Adrenal gland (tissue), 12 donors: ENCODE data around the gene CBX8. TPM values are rescaled to one million over a fixed set of nuclear protein-coding genes. Genes with fewer than 3 reads are reported as not detected.

Experiments
- DNase-seq, 7 donors: peaks; one replicate each; pipeline ENCODE4 v3.0.0-alpha.2; 2019 to 2020
- H3K27ac ChIP-seq, 5 donors: fragments of 200-600 bp; sonication (generic) in 4 of 5; 1 replicate in 3 of 5; 2 replicates in 2 of 5; pipeline versions ENCODE4 v1.5.1 to v1.8.0; 2016 to 2020; ENCODE audit warnings: mild to moderate bottlenecking in 1 of 5
- H3K27me3 ChIP-seq: fragments of 200-600 bp; 2 replicates; pipeline ENCODE4 v1.8.0; 2021
- H3K36me3 ChIP-seq, 2 donors: fragments of 200-600 bp; replicated peaks in 1 of 2; 1 replicate in 1 of 2; 2 replicates in 1 of 2; pipeline versions ENCODE4 v1.5.1 to v1.8.0; 2018 to 2022
- H3K4me1 ChIP-seq, 2 donors: fragments of 200-600 bp; replicated peaks in 1 of 2; 1 replicate in 1 of 2; 2 replicates in 1 of 2; pipeline versions ENCODE4 v1.5.1 to v1.8.0; 2018 to 2021
- H3K4me3 ChIP-seq, 4 donors: fragments of 200-600 bp; sonication (generic) in 3 of 4; one replicate each; pipeline ENCODE4 v1.5.1; 2016 to 2018
- H3K9me3 ChIP-seq, 3 donors: fragments of 200-600 bp; sonication (generic) in 1 of 3; replicated peaks in 1 of 3; 1 replicate in 2 of 3; 2 replicates in 1 of 3; pipeline versions ENCODE4 v1.5.1 to v1.8.0; 2016 to 2021
- POLR2A ChIP-seq, 2 donors: fragments of 450-650 bp; IDR thresholded peaks; one replicate each; pipeline ENCODE4 v1.6.1; 2017; ENCODE audit warnings: antibody characterized with exemption in 2 of 2, mild to moderate bottlenecking in 2 of 2, moderate library complexity in 1 of 2
- WGBS, 4 donors: extraction: QIAGEN DNeasy Blood & Tissue Kit in 2 of 4; methylation state at CpG; one replicate each; pipeline versions ENCODE4 v1.1.5 to v1.1.7; 2013 to 2017; 5-methylcytosine and 5-hydroxymethylcytosine counted together
- intact Hi-C, 2 donors: fragments of 100-400 bp; cut with DNase I; formaldehyde crosslinking; loops; one replicate each; pipeline versions ENCODE4 v1.14.1 to v1.15.0; 2022 to 2023
- polyA plus RNA-seq, 3 donors: library from polyadenylated mRNA; stranded (reverse); fragments of 200-250 nt in 2 of 3; fragments of 350-450 nt in 1 of 3; fragmentation: Illumina TruSeq in 1 of 3; extraction: RNeasy Lipid Tissue Mini Kit (QIAGEN cat#74804) in 1 of 3; gene quantifications; one replicate each; pipeline ENCODE4 v1.2.3, GENCODE V29; 2013 to 2014
- total RNA-seq, 9 donors: library from RNA; depleted of rRNA in 4 of 9; stranded (reverse); fragments of >200 nt in 4 of 9; fragments of 120-200 nt in 1 of 9; fragmentation: NEBNext Ultra II Directional in 1 of 9; extraction: Animal tissue kit (Norgen Biotek cat#: 25700) in 1 of 9; gene quantifications; one replicate each; pipeline versions ENCODE4 v1.1.0 to v1.2.4, GENCODE V29; 2013 to 2023
- TF ChIP-seq, protein P1 (sequence below), 6 experiments: fragments of 450-650 bp in 4 of 6; fragments of 200-600 bp in 2 of 6; sonication (generic) in 1 of 6; IDR thresholded peaks; 1 replicate in 5 of 6; 2 replicates in 1 of 6; pipeline versions ENCODE4 v1.5.1 to v1.8.0; 2016 to 2021; ENCODE audit warnings: antibody characterized with exemption in 6 of 6, mild to moderate bottlenecking in 2 of 6, moderate library complexity in 1 of 6
- donor health status: healthy with polysubstance abuse.
- donor health status: Bipolar disorder and iron deficiency.
- donor health status: DM: yes; HTN: yes; CAD: no.
- donor health status: DM: no; HTN: no; CAD: no.
- donor health status: DM: no; HTN: no; CAD: no.
- donor health status: DM: yes; HTN: yes; CAD: no.

Gene CBX8
- total and polyA plus RNA-seq, 12 donors = 0.85 to 10.6 (median 5.5) TPM

DNA sequence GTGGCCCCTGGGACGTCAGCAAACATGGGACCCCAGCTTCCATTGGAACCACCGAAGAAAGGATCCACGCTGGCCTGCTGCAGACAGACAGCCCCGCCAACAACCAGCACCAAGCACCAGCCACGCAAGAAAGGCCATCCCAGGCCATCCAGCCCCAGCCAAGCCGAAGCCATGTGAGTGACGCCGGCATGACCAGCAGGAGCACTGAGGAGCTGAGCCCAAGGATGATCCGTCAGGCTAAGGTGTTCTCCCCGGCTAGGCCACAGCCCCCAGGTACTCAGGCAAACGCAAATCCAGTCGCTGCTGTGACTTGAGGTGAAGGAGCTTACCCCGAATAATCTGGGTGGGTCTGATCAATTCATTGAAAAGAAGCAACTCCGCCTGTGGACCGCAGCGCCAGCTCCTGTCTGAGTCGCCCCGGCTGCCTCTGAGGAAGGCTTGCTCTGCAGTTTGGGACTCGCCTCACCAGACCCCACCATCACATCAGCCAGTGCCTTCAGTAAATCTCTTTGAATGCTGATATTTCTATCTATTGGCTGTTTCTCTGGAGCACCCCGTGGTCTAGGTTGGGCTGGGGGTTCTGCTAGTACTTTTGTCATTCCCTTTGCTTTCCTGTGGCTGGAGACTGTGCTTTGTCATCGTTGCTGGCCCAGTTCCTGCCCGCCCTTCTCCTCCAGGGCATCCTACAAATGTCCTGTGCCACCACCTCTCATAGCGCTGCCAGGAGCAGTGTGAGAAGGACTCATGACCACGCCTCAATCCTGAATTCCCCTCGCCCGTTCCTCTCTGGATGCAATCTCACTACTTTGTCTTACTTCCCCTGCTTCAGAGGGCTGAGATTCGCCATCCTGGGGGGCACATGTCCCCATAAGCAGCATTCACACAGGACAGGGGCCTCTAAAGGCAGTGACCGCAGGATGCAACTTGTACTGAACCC, 27.0 kb downstream of the CBX8 start:
- H3K27ac ChIP-seq = no peak overlapping the region
- 78 to 88% (median 85%) methylated on average over 11 to 28 of the region's 28 CpGs for WGBS, 4 donors
- H3K9me3 ChIP-seq = no peaks in the 10 kb centered on the region
- no peak for DNase-seq
- TF ChIP-seq, protein P1, sequence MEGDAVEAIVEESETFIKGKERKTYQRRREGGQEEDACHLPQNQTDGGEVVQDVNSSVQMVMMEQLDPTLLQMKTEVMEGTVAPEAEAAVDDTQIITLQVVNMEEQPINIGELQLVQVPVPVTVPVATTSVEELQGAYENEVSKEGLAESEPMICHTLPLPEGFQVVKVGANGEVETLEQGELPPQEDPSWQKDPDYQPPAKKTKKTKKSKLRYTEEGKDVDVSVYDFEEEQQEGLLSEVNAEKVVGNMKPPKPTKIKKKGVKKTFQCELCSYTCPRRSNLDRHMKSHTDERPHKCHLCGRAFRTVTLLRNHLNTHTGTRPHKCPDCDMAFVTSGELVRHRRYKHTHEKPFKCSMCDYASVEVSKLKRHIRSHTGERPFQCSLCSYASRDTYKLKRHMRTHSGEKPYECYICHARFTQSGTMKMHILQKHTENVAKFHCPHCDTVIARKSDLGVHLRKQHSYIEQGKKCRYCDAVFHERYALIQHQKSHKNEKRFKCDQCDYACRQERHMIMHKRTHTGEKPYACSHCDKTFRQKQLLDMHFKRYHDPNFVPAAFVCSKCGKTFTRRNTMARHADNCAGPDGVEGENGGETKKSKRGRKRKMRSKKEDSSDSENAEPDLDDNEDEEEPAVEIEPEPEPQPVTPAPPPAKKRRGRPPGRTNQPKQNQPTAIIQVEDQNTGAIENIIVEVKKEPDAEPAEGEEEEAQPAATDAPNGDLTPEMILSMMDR (IDR thresholded peaks at IDR 0.05) = no peak
- no peak for TF ChIP-seq POLR2A (IDR thresholded peaks at IDR 0.05)
- peaks cover 36% of the 10 kb centered on the region for H3K27me3 ChIP-seq
- H3K4me1 ChIP-seq = no peaks in the 10 kb centered on the region
- intact Hi-C loops = no loop called here
- H3K36me3 ChIP-seq = no peaks in the 10 kb centered on the region
- no peak overlapping the region for H3K4me3 ChIP-seq

DNA sequence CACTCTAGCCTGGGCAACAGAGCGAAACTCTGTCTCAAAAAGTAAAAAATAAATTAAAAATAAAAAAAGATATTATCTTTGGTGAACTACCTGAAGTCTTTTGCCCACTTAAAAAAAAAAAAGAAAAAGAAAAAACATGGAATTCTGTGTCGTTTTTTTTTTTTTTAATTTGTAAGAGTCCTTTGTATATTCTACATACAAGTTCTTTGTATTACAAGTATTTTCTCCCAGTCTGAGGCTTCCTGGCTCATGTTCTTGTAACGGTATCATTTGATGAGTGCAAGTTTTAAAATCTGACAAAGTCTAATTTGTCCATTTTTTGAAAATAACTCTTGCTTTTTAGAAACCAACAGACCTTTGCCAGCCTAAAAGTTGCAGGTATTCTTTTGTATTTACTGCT, 31.2 kb downstream of the CBX8 start:
- TF ChIP-seq POLR2A (IDR thresholded peaks at IDR 0.05) = no peak
- TF ChIP-seq, protein P1 (IDR thresholded peaks at IDR 0.05) = no peak

GRCh38 chr17:79761894-79762589, 34.8 kb downstream of the CBX8 start:
- no peak for DNase-seq

More for the DNA sequence above, 31.2 kb downstream of the CBX8 start:
- no peak for DNase-seq
- no peaks in the 10 kb centered on the region for H3K9me3 ChIP-seq
- peaks cover 9% of the 10 kb centered on the region for H3K27me3 ChIP-seq
- 66 to 80% (median 74%) methylated on average over 3 of the region's 3 CpGs for WGBS, 4 donors
- H3K36me3 ChIP-seq = no peaks in the 10 kb centered on the region
- no peak overlapping the region for H3K4me3 ChIP-seq
- H3K27ac ChIP-seq = no peak overlapping the region
- intact Hi-C loops = no loop called here
- H3K4me1 ChIP-seq = no peaks in the 10 kb centered on the region

More at GRCh38 chr17:79761894-79762589, 34.8 kb downstream of the CBX8 start:
- WGBS, 4 donors = 78 to 82% (median 81%) methylated on average over 16 to 19 of the region's 19 CpGs
- Histone ChIP-seq H3K9me3 (no peaks in the 10 kb centered on the region), H3K36me3 (no peaks in the 10 kb centered on the region), H3K27me3 (peaks cover 6% of the 10 kb centered on the region), H3K27ac (no peak overlapping the region), H3K4me3 (no peak overlapping the region), H3K4me1 (no peaks in the 10 kb centered on the region)
- intact Hi-C loops = no loop called here
- TF ChIP-seq POLR2A (IDR thresholded peaks at IDR 0.05) = no peak
- TF ChIP-seq, protein P1 (IDR thresholded peaks at IDR 0.05) = no peak
